H9 (cell line): Measurements from ENCODE around the gene PPP2R2B. TPM values are rescaled to one million over a fixed set of nuclear protein-coding genes. Genes with fewer than 3 reads are reported as not detected.

Source experiments
- DNase-seq: peaks from one replicate; pipeline ENCODE4 v3.0.0-alpha.2; 2017
- H2AFZ ChIP-seq: one replicate; pipeline ENCODE4 v1.6.1; 2013; ENCODE audit warnings: mild to moderate bottlenecking, low read length, control low read depth, moderate library complexity
- H2AK5ac ChIP-seq: 2 replicates; pipeline ENCODE4 v1.6.1; 2013; ENCODE audit warnings: low read length, control low read depth, mixed read lengths; ENCODE audit not compliant: insufficient read length
- H2BK120ac ChIP-seq: one replicate; pipeline ENCODE4 v1.6.1; 2013; ENCODE audit warnings: low read depth, mild to moderate bottlenecking, low read length, control low read depth, inconsistent platforms; ENCODE audit not compliant: poor library complexity, severe bottlenecking
- H2BK12ac ChIP-seq: 2 replicates; pipeline ENCODE4 v1.6.1; 2013; ENCODE audit warnings: low read length, control low read depth, mixed read lengths, low read depth; ENCODE audit not compliant: insufficient read length
- H2BK15ac ChIP-seq: 2 replicates; pipeline ENCODE4 v1.6.1; 2013; ENCODE audit warnings: low read depth, low read length, control low read depth
- H2BK20ac ChIP-seq: one replicate; pipeline ENCODE4 v1.6.1; 2013; ENCODE audit warnings: low read depth, mild to moderate bottlenecking, low read length, control low read depth, inconsistent platforms; ENCODE audit not compliant: poor library complexity, severe bottlenecking
- H2BK5ac ChIP-seq: 2 replicates; pipeline ENCODE4 v1.6.1; 2013; ENCODE audit warnings: low read length, control low read depth, mixed read lengths; ENCODE audit not compliant: insufficient read length
- H3K14ac ChIP-seq: 2 replicates; pipeline ENCODE4 v1.6.1; 2013; ENCODE audit warnings: low read length, control low read depth; ENCODE audit not compliant: insufficient read depth
- H3K18ac ChIP-seq: 2 replicates; pipeline ENCODE4 v1.6.1; 2013; ENCODE audit warnings: low read depth, mild to moderate bottlenecking, mixed read lengths, low read length, control low read depth; ENCODE audit not compliant: insufficient read length
- H3K23ac ChIP-seq: 2 replicates; pipeline ENCODE4 v1.6.1; 2013; ENCODE audit warnings: low read length, control low read depth, mixed read lengths, low read depth; ENCODE audit not compliant: insufficient read length
- H3K23me2 ChIP-seq: 2 replicates; pipeline ENCODE4 v1.6.1; 2013; ENCODE audit warnings: low read depth, mild to moderate bottlenecking, mixed read lengths, low read length, control low read depth; ENCODE audit not compliant: insufficient read length, poor library complexity, severe bottlenecking
- H3K27ac ChIP-seq: 2 replicates; pipeline ENCODE4 v1.5.1; 2013; ENCODE audit warnings: low read length, control low read depth, mixed read lengths, low read depth; ENCODE audit not compliant: insufficient read length
- H3K27me3 ChIP-seq: 2 replicates; pipeline ENCODE4 v1.6.1; 2013; ENCODE audit warnings: low read length, control low read depth, inconsistent platforms; ENCODE audit not compliant: insufficient read depth
- H3K4ac ChIP-seq: 2 replicates; pipeline ENCODE4 v1.6.1; 2013; ENCODE audit warnings: low read depth, mild to moderate bottlenecking, control low read depth, inconsistent platforms, low read length, moderate library complexity
- H3K4me1 ChIP-seq: 2 replicates; pipeline ENCODE4 v1.6.1; 2013; ENCODE audit warnings: low read length, control low read depth, inconsistent platforms; ENCODE audit not compliant: insufficient read depth
- H3K4me2 ChIP-seq: 2 replicates; pipeline ENCODE4 v1.6.1; 2013; ENCODE audit warnings: low read length, control low read depth, mixed read lengths; ENCODE audit not compliant: insufficient read length, insufficient read depth
- H3K56ac ChIP-seq: 2 replicates; pipeline ENCODE4 v1.6.1; 2013; ENCODE audit warnings: low read depth, mild to moderate bottlenecking, mixed read lengths, low read length, control low read depth; ENCODE audit not compliant: insufficient read length
- H3K79me1 ChIP-seq: 2 replicates; pipeline ENCODE4 v1.6.1; 2013; ENCODE audit warnings: low read depth, mild to moderate bottlenecking, moderate library complexity, low read length, control low read depth, inconsistent platforms; ENCODE audit not compliant: insufficient read depth, poor library complexity, severe bottlenecking
- H3K79me2 ChIP-seq: 2 replicates; pipeline ENCODE4 v1.6.1; 2013; ENCODE audit warnings: low read length, control low read depth, inconsistent platforms; ENCODE audit not compliant: insufficient read depth
- H3K9ac ChIP-seq: 2 replicates; pipeline ENCODE4 v1.6.1; 2013; ENCODE audit warnings: low read length, control low read depth, mixed read lengths; ENCODE audit not compliant: insufficient read length; ENCODE audit errors: extremely low read depth
- H3K9me3 ChIP-seq: one replicate; pipeline ENCODE4 v1.6.1; 2013; ENCODE audit warnings: low read depth, low read length, inconsistent platforms; ENCODE audit not compliant: control insufficient read depth
- H3T11ph ChIP-seq: one replicate; pipeline ENCODE4 v1.6.1; 2013; ENCODE audit warnings: mild to moderate bottlenecking, low read length, control low read depth, inconsistent platforms
- H4K20me1 ChIP-seq: one replicate; pipeline ENCODE4 v1.6.1; 2013; ENCODE audit not compliant: control insufficient read depth, insufficient read length, insufficient read depth
- H4K5ac ChIP-seq: 2 replicates; pipeline ENCODE4 v1.6.1; 2013; ENCODE audit warnings: low read depth, mild to moderate bottlenecking, mixed read lengths, low read length, control low read depth; ENCODE audit not compliant: insufficient read length
- H4K8ac ChIP-seq: replicated peaks from 2 replicates; pipeline ENCODE4 v1.6.1; 2013; ENCODE audit warnings: low read length, control low read depth, mixed read lengths, low read depth; ENCODE audit not compliant: insufficient read length
- H4K91ac ChIP-seq: 2 replicates; pipeline ENCODE4 v1.6.1; 2013; ENCODE audit warnings: low read depth, mild to moderate bottlenecking, moderate library complexity, mixed read lengths, low read length, control low read depth; ENCODE audit not compliant: insufficient read length
- H3K27ac Mint-ChIP-seq, 3 experiments: 2 replicates in 2 of 3; 3 replicates in 1 of 3; pipeline ENCODE4 v1.8.0; 2020 to 2021; ENCODE audit warnings: mixed read lengths in 3 of 3, mild to moderate bottlenecking in 1 of 3, moderate library complexity in 1 of 3
- H3K27me3 Mint-ChIP-seq: 2 replicates; pipeline ENCODE4 v1.8.0; 2021; ENCODE audit warnings: low read depth, mild to moderate bottlenecking, moderate library complexity, mixed read lengths
- H3K36me3 Mint-ChIP-seq, 3 experiments: 2 replicates in 2 of 3; 3 replicates in 1 of 3; pipeline ENCODE4 v1.8.0; 2020 to 2021; ENCODE audit warnings: low read depth in 3 of 3, mixed read lengths in 3 of 3; ENCODE audit not compliant: insufficient read depth in 1 of 3
- H3K4me1 Mint-ChIP-seq, 2 experiments: 2 replicates each; pipeline ENCODE4 v1.8.0; 2020; ENCODE audit warnings: mixed read lengths in 2 of 2
- H3K4me3 Mint-ChIP-seq, 2 experiments: 2 replicates in 1 of 2; 3 replicates in 1 of 2; pipeline ENCODE4 v1.8.0; 2020 to 2021; ENCODE audit warnings: mild to moderate bottlenecking in 2 of 2, mixed read lengths in 2 of 2, moderate library complexity in 1 of 2
- H3K9me3 Mint-ChIP-seq, 2 experiments: 2 replicates in 1 of 2; 3 replicates in 1 of 2; pipeline ENCODE4 v1.8.0; 2020; ENCODE audit warnings: mild to moderate bottlenecking in 2 of 2, mixed read lengths in 2 of 2, moderate library complexity in 1 of 2
- CTCF ChIP-seq: fragments of 200-600 bp; sonication (generic); conservative IDR thresholded peaks from 3 replicates; pipeline ENCODE4 v1.8.0; 2021; ENCODE audit warnings: antibody characterized with exemption, mild to moderate bottlenecking
- WGBS: extraction: QIAGEN DNeasy Blood & Tissue Kit; methylation state at CpG from one replicate; pipeline ENCODE4 v1.1.7; 2013; ENCODE audit warnings: missing lambda C conversion rate, low lambda C conversion rate, mixed read lengths; ENCODE audit not compliant: insufficient read length; ENCODE audit errors: extremely low coverage; 5-methylcytosine and 5-hydroxymethylcytosine counted together
- total RNA-seq: library from RNA; stranded (reverse); gene quantifications from 2 replicates; pipeline ENCODE4 v1.2.1, GENCODE V29; 2021

Gene PPP2R2B
- total RNA-seq, 1 experiment from 2014 or later = 14.3 TPM

GRCh38 chr5:146877178-146877681 lies 1.3 kb downstream of the PPP2R2B start:
- no peak overlapping the region for H4K91ac ChIP-seq
- no peak overlapping the region for H3K4ac ChIP-seq
- no peak overlapping the region for H4K5ac ChIP-seq
- no peak overlapping the region for H3K14ac ChIP-seq
- H3K79me2 ChIP-seq = no peaks in the 10 kb centered on the region; the same call in 1 of the 2 replicates
- no peaks in the 10 kb centered on the region for H3K9me3 ChIP-seq
- peaks cover 49 to 58% of the 10 kb centered on the region in 2 experiments for H3K4me1 Mint-ChIP-seq
- no CpG with 5 or more reads among the region's 14 CpGs for WGBS
- H3K23me2 ChIP-seq = peaks cover 17% of the 10 kb centered on the region
- no peak overlapping the region for H2AFZ ChIP-seq
- peak overlapping the region in 1 of 3 experiments; percentile 40; a peak in 1 of 7 replicates for H3K27ac Mint-ChIP-seq
- H3K56ac ChIP-seq = no peak overlapping the region
- no peaks in the 10 kb centered on the region for H4K20me1 ChIP-seq
- H3K23ac ChIP-seq = no peak overlapping the region
- no peak overlapping the region for H2BK12ac ChIP-seq
- H3K4me3 Mint-ChIP-seq = peak overlapping the region; percentile 86 to 93
- H3K18ac ChIP-seq = no peak overlapping the region
- no peak overlapping the region for H4K8ac ChIP-seq
- peak overlapping the region; percentile 27 for H3K9ac ChIP-seq
- no peaks in the 10 kb centered on the region for H3K79me1 ChIP-seq
- no peak overlapping the region for H2BK120ac ChIP-seq
- peaks cover 39% of the 10 kb centered on the region for H3K27me3 Mint-ChIP-seq
- H3K36me3 Mint-ChIP-seq = peaks cover 0 to 8% (median 0%) of the 10 kb centered on the region in 3 experiments; a peak in 3 of 7 replicates
- peaks cover 17% of the 10 kb centered on the region; the same call in 1 of the 2 replicates for H3K4me1 ChIP-seq
- no peak overlapping the region for H2BK15ac ChIP-seq
- H3K4me2 ChIP-seq = peak overlapping the region; percentile 70
- no peak for DNase-seq
- H2BK20ac ChIP-seq = no peak overlapping the region
- H3T11ph ChIP-seq = no peak overlapping the region
- no peak overlapping the region for H3K27ac ChIP-seq
- peaks cover 5% of the 10 kb centered on the region; the same call in 1 of the 2 replicates for H3K27me3 ChIP-seq
- no peak overlapping the region for H2AK5ac ChIP-seq
- H3K9me3 Mint-ChIP-seq = no peaks in the 10 kb centered on the region
- no peak overlapping the region for H2BK5ac ChIP-seq
- no peak for TF ChIP-seq CTCF
